ENCODE results near the gene RNF207.

- TF ChIP-seq CTCF (IDR thresholded peaks at IDR 0.05; ENCODE audit: insufficient read depth, low read length, poor library complexity, severe bottlenecking) (no peak), EZH2phosphoT487 (conservative IDR thresholded peaks at IDR 0.05; ENCODE audit: low read length) (no peak)
Observed at GRCh38 chr1:6179564-6180175, 26.2 kb upstream of the RNF207 start.

Data from SU-DHL-6 (cell line).